ENCODE results near the gene SPN.
"Not testable (repeated sequence)": the region's sequence is repeated elsewhere in the genome, so short reads cannot be mapped to it uniquely, and the experiment has no call there.

GRCh38 chr16:29689490-29690351, 26.7 kb downstream of the SPN start:
- TF ChIP-seq CTCF (conservative IDR thresholded peaks at IDR 0.05); EZH2 (IDR thresholded peaks at IDR 0.05; ENCODE audit: low read depth): not testable (repeated sequence)
